CD4-positive, alpha-beta T cell (primary cell): Measurements from ENCODE around the gene RNU6-7. TPM values are rescaled to one million over a fixed set of nuclear protein-coding genes. Genes with fewer than 3 reads are reported as not detected.

ENCODE experiments used
- ATAC-seq: fragments of 200-7000 bp; cut with Tn5 transposase; one replicate; pipeline ENCODE4 v1.10.0; 2022; ENCODE audit warnings: mild to moderate bottlenecking; ENCODE audit not compliant: poor library complexity
- CTCF ChIA-PET: fragments of 350-600 bp; sonication (Branson Sonifier 250); formaldehyde crosslinking; loops from one replicate; lab custom pipeline; 2021; ENCODE audit warnings: antibody characterized with exemption, inconsistent platforms; lab: Charles Lee
- POLR2A ChIA-PET: fragments of 350-600 bp; sonication (Branson Sonifier 250); formaldehyde crosslinking; loops from one replicate; lab custom pipeline; 2021; ENCODE audit warnings: antibody characterized with exemption, inconsistent platforms; lab: Charles Lee
- DNase-seq, 14 experiments: peaks; one replicate each; pipeline ENCODE4 v3.0.0-alpha.2; 2013 to 2020; ENCODE audit warnings: mixed read lengths in 2 of 14
- H3K27ac ChIP-seq, 2 donors: one replicate each; pipeline versions ENCODE4 v1.5.1 to v1.7.0; 2013; ENCODE audit warnings: low read length in 2 of 2, low read depth in 1 of 2, mild to moderate bottlenecking in 1 of 2
- H3K27me3 ChIP-seq, 2 experiments: 1 replicate in 1 of 2; 2 replicates in 1 of 2; pipeline versions ENCODE4 v1.6.1 to v1.7.0; 2013; ENCODE audit warnings: low read length in 2 of 2, control low read depth in 1 of 2, mild to moderate bottlenecking in 1 of 2, moderate library complexity in 1 of 2; ENCODE audit not compliant: insufficient read depth in 2 of 2, control insufficient read depth in 1 of 2
- H3K36me3 ChIP-seq: one replicate; pipeline ENCODE4 v1.6.1; 2013; ENCODE audit warnings: low read length, control low read depth; ENCODE audit not compliant: insufficient read depth
- H3K4me1 ChIP-seq: one replicate; pipeline ENCODE4 v1.6.1; 2013; ENCODE audit warnings: low read length, control low read depth; ENCODE audit not compliant: insufficient read depth
- H3K4me3 ChIP-seq: one replicate; pipeline ENCODE4 v1.5.1; 2013; ENCODE audit warnings: mild to moderate bottlenecking, low read length, moderate library complexity
- H3K9me3 ChIP-seq, 2 experiments: 1 replicate in 1 of 2; 2 replicates in 1 of 2; pipeline versions ENCODE4 v1.6.1 to v1.7.0; 2013; ENCODE audit warnings: low read length in 2 of 2, mild to moderate bottlenecking in 2 of 2, control low read depth in 1 of 2, moderate library complexity in 1 of 2; ENCODE audit not compliant: control insufficient read depth in 1 of 2, insufficient read depth in 1 of 2
- H3K27ac Mint-ChIP-seq: one replicate; pipeline ENCODE4 v1.8.0; 2020; ENCODE audit warnings: mixed read lengths
- H3K27me3 Mint-ChIP-seq: one replicate; pipeline ENCODE4 v1.8.0; 2021; ENCODE audit warnings: mixed read lengths
- H3K36me3 Mint-ChIP-seq: one replicate; pipeline ENCODE4 v1.8.0; 2021; ENCODE audit warnings: low read depth, mixed read lengths
- H3K4me1 Mint-ChIP-seq: one replicate; pipeline ENCODE4 v1.8.0; 2021; ENCODE audit warnings: low read depth, mixed read lengths
- H3K4me3 Mint-ChIP-seq: one replicate; pipeline ENCODE4 v1.8.0; 2020; ENCODE audit warnings: mild to moderate bottlenecking, mixed read lengths
- H3K9me3 Mint-ChIP-seq: one replicate; pipeline ENCODE4 v1.8.0; 2020; ENCODE audit warnings: mixed read lengths
- intact Hi-C, 2 experiments: fragments of 100-400 bp; cut with DNase I in 1 of 2; cut with micrococcal nuclease in 1 of 2; formaldehyde crosslinking; loops; one replicate each; pipeline versions ENCODE4 v1.15.1 to v1.9.0; 2023 to 2025; cut with DNase I, micrococcal nuclease
- total RNA-seq, 174 experiments: library from RNA in 2 of 174; stranded (reverse) in 2 of 174; gene quantifications; one replicate each; pipeline ENCODE4 v1.2.3 and lab custom pipeline; 2021 to 2026
- TF ChIP-seq, protein P1 (sequence below): fragments of 200-600 bp; IDR thresholded peaks from one replicate; pipeline ENCODE4 v1.8.0; 2022; ENCODE audit warnings: antibody characterized with exemption, mild to moderate bottlenecking

RNU6-7 gene
- total RNA-seq, 2 experiments from 2014 or later = not detected

DNA sequence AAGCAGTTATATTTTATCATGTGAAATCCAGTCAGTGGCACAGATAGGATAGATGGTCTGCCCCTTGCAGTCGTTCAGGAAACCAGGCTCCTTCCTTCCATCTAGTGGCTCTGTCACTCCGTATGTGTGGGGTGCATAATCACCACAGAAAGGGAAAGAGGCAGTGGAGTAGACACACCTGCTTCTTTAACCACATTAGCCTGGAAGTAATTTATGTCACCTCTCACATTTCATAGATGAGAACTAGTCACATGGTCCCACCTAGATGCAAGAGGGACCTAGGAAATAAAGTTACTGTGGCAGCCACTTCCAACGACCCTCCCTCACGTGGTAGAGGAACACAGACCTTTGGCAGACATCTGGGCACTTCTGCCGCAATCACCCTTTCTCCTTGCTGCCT, 15.5 kb downstream of the RNU6-7 start:
- CTCF ChIA-PET = no interaction called here
- Histone ChIP-seq H3K9me3 (peaks cover 0 to 7% of the 10 kb centered on the region in 2 experiments), H3K27ac (no peak overlapping the region), H3K27me3 (no peaks in the 10 kb centered on the region), H3K4me3 (no peak overlapping the region), H3K4me1 (no peaks in the 10 kb centered on the region), H3K36me3 (no peaks in the 10 kb centered on the region)
- peaks cover 11% of the 10 kb centered on the region for H3K27me3 Mint-ChIP-seq
- POLR2A ChIA-PET = no interaction called here
- H3K27ac Mint-ChIP-seq = no peak overlapping the region
- ATAC-seq (no peak), DNase-seq (no peak)
- no peaks in the 10 kb centered on the region for H3K4me1 Mint-ChIP-seq
- intact Hi-C loops = no loop called here
- H3K36me3 Mint-ChIP-seq = no peaks in the 10 kb centered on the region
- H3K9me3 Mint-ChIP-seq = no peaks in the 10 kb centered on the region
- H3K4me3 Mint-ChIP-seq = no peak overlapping the region
- TF ChIP-seq, protein P1, sequence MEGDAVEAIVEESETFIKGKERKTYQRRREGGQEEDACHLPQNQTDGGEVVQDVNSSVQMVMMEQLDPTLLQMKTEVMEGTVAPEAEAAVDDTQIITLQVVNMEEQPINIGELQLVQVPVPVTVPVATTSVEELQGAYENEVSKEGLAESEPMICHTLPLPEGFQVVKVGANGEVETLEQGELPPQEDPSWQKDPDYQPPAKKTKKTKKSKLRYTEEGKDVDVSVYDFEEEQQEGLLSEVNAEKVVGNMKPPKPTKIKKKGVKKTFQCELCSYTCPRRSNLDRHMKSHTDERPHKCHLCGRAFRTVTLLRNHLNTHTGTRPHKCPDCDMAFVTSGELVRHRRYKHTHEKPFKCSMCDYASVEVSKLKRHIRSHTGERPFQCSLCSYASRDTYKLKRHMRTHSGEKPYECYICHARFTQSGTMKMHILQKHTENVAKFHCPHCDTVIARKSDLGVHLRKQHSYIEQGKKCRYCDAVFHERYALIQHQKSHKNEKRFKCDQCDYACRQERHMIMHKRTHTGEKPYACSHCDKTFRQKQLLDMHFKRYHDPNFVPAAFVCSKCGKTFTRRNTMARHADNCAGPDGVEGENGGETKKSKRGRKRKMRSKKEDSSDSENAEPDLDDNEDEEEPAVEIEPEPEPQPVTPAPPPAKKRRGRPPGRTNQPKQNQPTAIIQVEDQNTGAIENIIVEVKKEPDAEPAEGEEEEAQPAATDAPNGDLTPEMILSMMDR = no peak

DNA sequence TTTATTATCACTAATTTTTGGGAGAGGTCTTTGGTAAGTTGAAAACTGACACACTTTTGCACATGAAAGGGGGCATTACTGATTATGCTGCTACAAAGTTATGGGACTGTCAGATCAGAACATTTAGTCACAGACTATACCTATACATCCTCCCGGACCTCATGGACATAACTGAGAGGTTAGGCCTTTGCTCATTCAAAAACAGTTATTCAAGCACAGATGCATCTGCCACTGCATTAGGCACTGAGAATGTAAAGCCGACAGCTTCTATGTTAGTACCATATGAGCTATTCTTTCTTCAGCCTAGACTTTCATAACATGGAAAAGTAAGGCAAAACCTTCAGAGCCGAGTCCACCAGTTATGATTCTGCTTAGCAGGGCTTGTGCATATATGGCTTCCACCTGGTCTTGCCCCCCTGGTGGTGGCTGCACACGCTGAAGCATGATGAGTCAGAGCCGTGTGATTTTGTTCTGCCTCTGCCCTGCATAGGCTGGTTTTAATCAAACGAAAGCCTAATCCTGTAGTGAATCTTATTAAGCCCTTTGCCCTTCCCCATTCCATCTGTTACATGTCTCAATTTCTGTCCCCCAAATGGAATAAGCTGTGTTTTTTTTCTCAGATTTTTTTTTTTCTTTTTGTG, 23.0 kb downstream of the RNU6-7 start:
- TF ChIP-seq, protein P1 = no peak
- Mint-ChIP-seq H3K4me3 (no peak overlapping the region), H3K27ac (no peak overlapping the region), H3K9me3 (no peaks in the 10 kb centered on the region), H3K36me3 (no peaks in the 10 kb centered on the region), H3K27me3 (no peaks in the 10 kb centered on the region), H3K4me1 (no peaks in the 10 kb centered on the region)
- no peak overlapping the region for H3K4me3 ChIP-seq
- ATAC-seq (peak; percentile 65), DNase-seq (peak in 3 of 14 experiments; percentile 33 to 45 (median 40))
- intact Hi-C loops = no loop called here
- no peak overlapping the region for H3K27ac ChIP-seq
- H3K4me1 ChIP-seq = no peaks in the 10 kb centered on the region
- CTCF ChIA-PET = no interaction called here
- H3K9me3 ChIP-seq = no peaks in the 10 kb centered on the region
- POLR2A ChIA-PET = interaction anchor here (1.0 kb wide), 1 partner anchor 15 kb away, joined by 3 read pairs; no protein-coding TSS in a partner anchor
- H3K27me3 ChIP-seq = no peaks in the 10 kb centered on the region
- H3K36me3 ChIP-seq = no peaks in the 10 kb centered on the region

DNA sequence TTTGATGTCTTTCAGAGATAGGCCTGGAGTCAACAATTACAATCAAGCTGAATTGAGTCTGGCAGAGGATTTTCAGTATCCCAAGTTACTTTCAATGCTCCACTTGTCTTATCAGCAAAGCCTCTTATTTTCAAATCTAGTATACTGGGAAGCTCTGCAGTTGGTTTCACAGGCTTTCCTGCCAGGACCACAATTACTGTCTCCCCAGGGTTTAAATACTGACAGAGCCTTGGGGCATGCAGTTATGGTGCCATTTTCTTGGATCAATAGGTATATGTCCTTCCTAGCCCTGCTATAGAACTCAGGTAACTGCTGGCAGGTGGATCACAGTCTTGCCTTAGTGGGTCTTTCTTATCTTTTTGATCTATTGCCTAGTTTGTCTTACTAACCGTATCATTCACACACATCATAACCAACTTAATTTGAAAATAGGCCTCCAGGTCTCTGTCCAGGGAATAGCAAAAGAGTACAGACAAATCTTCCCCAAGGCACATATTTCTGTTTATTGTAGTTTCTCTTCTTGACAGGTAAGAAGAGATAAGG, 23.6 kb downstream of the RNU6-7 start:
- Mint-ChIP-seq H3K27ac (no peak overlapping the region), H3K36me3 (no peaks in the 10 kb centered on the region), H3K4me3 (no peak overlapping the region), H3K9me3 (no peaks in the 10 kb centered on the region), H3K4me1 (no peaks in the 10 kb centered on the region), H3K27me3 (no peaks in the 10 kb centered on the region)
- H3K36me3 ChIP-seq = no peaks in the 10 kb centered on the region
- TF ChIP-seq, protein P1 = no peak
- H3K27ac ChIP-seq = no peak overlapping the region
- no peak overlapping the region for H3K4me3 ChIP-seq
- intact Hi-C loops = no loop called here
- ChIA-PET CTCF (no interaction called here), POLR2A (no interaction called here)
- ATAC-seq (no peak), DNase-seq (no peak)
- H3K27me3 ChIP-seq = no peaks in the 10 kb centered on the region
- no peaks in the 10 kb centered on the region for H3K9me3 ChIP-seq
- H3K4me1 ChIP-seq = no peaks in the 10 kb centered on the region
